Measurements from ENCODE around the gene CAMK2D. TPM values are rescaled to one million over a fixed set of nuclear protein-coding genes. Genes with fewer than 3 reads are reported as not detected.

The CAMK2D gene
- total RNA-seq, 2 donors from 2014 or later = 132 to 187 TPM

GRCh38 chr4:113522433-113522832 is 239.1 kb downstream of the CAMK2D start:
- H3K4me1 ChIP-seq = no peaks in the 10 kb centered on the region
- no peak for DNase-seq (ENCODE audit: low spot score)
- H3K27ac ChIP-seq = no peak overlapping the region
- no peaks in the 10 kb centered on the region for H3K9me3 ChIP-seq
- H3K4me3 ChIP-seq = no peak overlapping the region
- TF ChIP-seq, protein P1, sequence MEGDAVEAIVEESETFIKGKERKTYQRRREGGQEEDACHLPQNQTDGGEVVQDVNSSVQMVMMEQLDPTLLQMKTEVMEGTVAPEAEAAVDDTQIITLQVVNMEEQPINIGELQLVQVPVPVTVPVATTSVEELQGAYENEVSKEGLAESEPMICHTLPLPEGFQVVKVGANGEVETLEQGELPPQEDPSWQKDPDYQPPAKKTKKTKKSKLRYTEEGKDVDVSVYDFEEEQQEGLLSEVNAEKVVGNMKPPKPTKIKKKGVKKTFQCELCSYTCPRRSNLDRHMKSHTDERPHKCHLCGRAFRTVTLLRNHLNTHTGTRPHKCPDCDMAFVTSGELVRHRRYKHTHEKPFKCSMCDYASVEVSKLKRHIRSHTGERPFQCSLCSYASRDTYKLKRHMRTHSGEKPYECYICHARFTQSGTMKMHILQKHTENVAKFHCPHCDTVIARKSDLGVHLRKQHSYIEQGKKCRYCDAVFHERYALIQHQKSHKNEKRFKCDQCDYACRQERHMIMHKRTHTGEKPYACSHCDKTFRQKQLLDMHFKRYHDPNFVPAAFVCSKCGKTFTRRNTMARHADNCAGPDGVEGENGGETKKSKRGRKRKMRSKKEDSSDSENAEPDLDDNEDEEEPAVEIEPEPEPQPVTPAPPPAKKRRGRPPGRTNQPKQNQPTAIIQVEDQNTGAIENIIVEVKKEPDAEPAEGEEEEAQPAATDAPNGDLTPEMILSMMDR (IDR thresholded peaks at IDR 0.05) = no peak
- peaks cover 17% of the 10 kb centered on the region for H3K36me3 ChIP-seq
- no peaks in the 10 kb centered on the region for H3K27me3 ChIP-seq

DNA sequence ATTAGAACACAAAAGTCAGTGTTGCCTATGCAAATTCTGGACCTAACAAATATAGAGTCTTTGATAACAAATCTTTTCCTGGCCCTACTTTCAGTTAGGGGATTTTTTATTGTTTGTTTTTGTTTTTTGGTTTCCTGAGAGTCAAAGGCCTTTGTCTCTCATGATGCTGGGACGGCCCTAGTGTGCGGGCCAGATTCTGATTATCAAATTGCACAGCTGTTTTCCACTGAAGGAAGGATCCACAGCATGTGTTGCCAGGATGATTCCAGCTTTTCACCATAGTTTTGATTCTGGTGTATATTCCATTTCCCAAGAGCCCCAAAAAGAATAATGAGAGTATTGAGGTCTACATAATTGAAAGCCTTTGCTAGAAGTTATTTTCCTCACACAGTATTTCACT is 248.2 kb downstream of the CAMK2D start:
- no peak for DNase-seq (ENCODE audit: low spot score)
- no peaks in the 10 kb centered on the region for H3K9me3 ChIP-seq
- TF ChIP-seq, protein P1 (IDR thresholded peaks at IDR 0.05) = no peak
- no peak overlapping the region for H3K27ac ChIP-seq
- H3K36me3 ChIP-seq = peaks cover 36% of the 10 kb centered on the region
- H3K4me3 ChIP-seq = no peak overlapping the region
- no peaks in the 10 kb centered on the region for H3K4me1 ChIP-seq
- H3K27me3 ChIP-seq = no peaks in the 10 kb centered on the region

DNA sequence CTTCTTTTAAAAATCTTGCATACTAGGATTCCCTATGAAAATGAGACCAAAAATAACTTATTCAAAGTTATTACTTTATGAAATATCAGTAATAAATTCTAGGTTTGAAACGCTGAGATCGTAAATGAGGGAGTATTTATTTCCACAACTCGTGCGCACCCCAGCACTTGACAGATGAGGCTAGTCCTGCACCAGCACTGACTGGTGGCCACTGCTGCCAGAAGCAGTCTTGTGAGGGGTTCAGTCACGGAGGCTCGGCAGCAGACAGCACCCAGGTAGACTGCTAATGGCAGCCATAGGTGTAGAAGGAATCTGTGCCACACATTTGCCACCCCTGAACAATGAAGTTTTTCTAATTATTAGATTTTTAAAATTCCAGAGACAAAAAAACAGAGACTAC is 248.7 kb downstream of the CAMK2D start:
- no peaks in the 10 kb centered on the region for H3K27me3 ChIP-seq
- H3K4me3 ChIP-seq = no peak overlapping the region
- H3K36me3 ChIP-seq = peaks cover 41% of the 10 kb centered on the region
- H3K27ac ChIP-seq = no peak overlapping the region
- no peaks in the 10 kb centered on the region for H3K9me3 ChIP-seq
- no peak for DNase-seq (ENCODE audit: low spot score)
- H3K4me1 ChIP-seq = no peaks in the 10 kb centered on the region
- TF ChIP-seq, protein P1 (IDR thresholded peaks at IDR 0.05) = no peak

DNA sequence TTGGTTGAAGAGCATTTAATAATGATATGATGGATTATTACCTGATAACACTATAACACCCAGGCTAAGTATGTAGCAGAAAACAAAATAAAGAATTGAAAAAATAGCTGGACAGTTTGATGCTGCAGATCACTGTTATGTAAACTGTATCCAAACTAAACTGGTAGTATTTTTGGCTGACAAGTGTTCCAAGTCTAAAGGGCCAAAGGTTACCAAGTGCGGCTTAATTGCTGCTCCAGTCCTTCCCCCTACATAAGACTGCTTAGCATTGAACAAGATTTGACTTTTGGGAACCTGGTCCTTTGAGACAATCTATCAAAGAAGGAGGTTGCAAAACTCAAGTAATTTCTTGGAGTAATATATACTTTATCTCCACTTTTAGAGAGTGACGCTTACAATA is 249.6 kb downstream of the CAMK2D start:
- Histone ChIP-seq H3K4me3 (no peak overlapping the region), H3K4me1 (no peaks in the 10 kb centered on the region), H3K27ac (no peak overlapping the region), H3K27me3 (no peaks in the 10 kb centered on the region), H3K9me3 (no peaks in the 10 kb centered on the region), H3K36me3 (peaks cover 33% of the 10 kb centered on the region)
- TF ChIP-seq, protein P1 (IDR thresholded peaks at IDR 0.05) = no peak
- DNase-seq (ENCODE audit: low spot score) = no peak

DNA sequence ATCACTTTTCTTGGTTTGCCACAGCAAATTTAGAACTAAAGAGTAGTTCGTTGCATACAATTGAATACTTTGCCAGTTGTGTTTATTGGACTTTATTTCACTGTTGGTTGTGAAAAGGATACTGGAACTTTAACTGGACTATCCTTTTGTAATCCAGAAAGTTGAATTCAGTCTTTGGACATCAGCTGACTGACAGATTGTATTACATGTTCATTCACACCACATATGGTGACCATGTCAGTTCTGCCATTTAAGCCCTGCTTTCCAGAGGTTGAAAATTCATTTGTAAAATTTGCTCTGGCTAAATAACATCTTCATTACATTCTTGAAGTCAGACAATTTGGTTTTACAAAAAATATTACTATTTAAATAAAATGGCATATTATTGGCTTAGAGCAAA is 251.7 kb downstream of the CAMK2D start:
- Histone ChIP-seq H3K9me3 (no peaks in the 10 kb centered on the region), H3K4me3 (no peak overlapping the region), H3K27ac (peak overlapping the region in 1 of 2 donors; percentile 0), H3K36me3 (peaks cover 28% of the 10 kb centered on the region), H3K27me3 (no peaks in the 10 kb centered on the region), H3K4me1 (no peaks in the 10 kb centered on the region)
- TF ChIP-seq, protein P1 (IDR thresholded peaks at IDR 0.05) = no peak
- DNase-seq (ENCODE audit: low spot score) = no peak

GRCh38 chr4:113505044-113505443 is 256.5 kb downstream of the CAMK2D start:
- TF ChIP-seq, protein P1 (IDR thresholded peaks at IDR 0.05) = no peak
- no peak for DNase-seq (ENCODE audit: low spot score)
- Histone ChIP-seq H3K27ac (peak overlapping the region in 1 of 2 donors; percentile 74), H3K4me1 (peaks cover 0 to 4% of the 10 kb centered on the region in 2 donors), H3K9me3 (no peaks in the 10 kb centered on the region), H3K4me3 (no peak overlapping the region), H3K36me3 (peaks cover 17% of the 10 kb centered on the region), H3K27me3 (no peaks in the 10 kb centered on the region)
